Skeletal muscle tissue (tissue), 4 donors: ENCODE results near the gene C3orf18. TPM values are rescaled to one million over a fixed set of nuclear protein-coding genes. Genes with fewer than 3 reads are reported as not detected.

Source experiments
- H3K27ac ChIP-seq: one replicate; pipeline ENCODE4 v1.7.0; 2013; ENCODE audit warnings: mild to moderate bottlenecking, low read depth, low read length, inconsistent platforms
- H3K27me3 ChIP-seq, 3 donors: one replicate each; pipeline ENCODE4 v1.7.0; 2013; ENCODE audit warnings: low read length in 3 of 3; ENCODE audit not compliant: control insufficient read depth in 3 of 3, insufficient read depth in 3 of 3
- H3K36me3 ChIP-seq, 3 donors: one replicate each; pipeline ENCODE4 v1.7.0; 2013; ENCODE audit warnings: low read length in 3 of 3; ENCODE audit not compliant: control insufficient read depth in 3 of 3, insufficient read depth in 3 of 3
- H3K4me1 ChIP-seq, 3 donors: one replicate each; pipeline ENCODE4 v1.7.0; 2013; ENCODE audit warnings: low read length in 3 of 3, mild to moderate bottlenecking in 3 of 3; ENCODE audit not compliant: control insufficient read depth in 3 of 3, insufficient read depth in 3 of 3
- H3K4me3 ChIP-seq, 3 donors: one replicate each; pipeline ENCODE4 v1.7.0; 2013; ENCODE audit warnings: low read length in 3 of 3
- H3K9ac ChIP-seq, 3 donors: one replicate each; pipeline ENCODE4 v1.7.0; 2013; ENCODE audit warnings: low read length in 3 of 3, mild to moderate bottlenecking in 3 of 3, moderate library complexity in 2 of 3, low read depth in 1 of 3
- H3K9me3 ChIP-seq, 3 donors: one replicate each; pipeline ENCODE4 v1.7.0; 2013; ENCODE audit warnings: low read length in 3 of 3; ENCODE audit not compliant: control insufficient read depth in 3 of 3
- total RNA-seq: library from RNA; depleted of rRNA; stranded (reverse); fragments of >200 nt; gene quantifications from one replicate; pipeline ENCODE4 v1.2.3, GENCODE V29; 2014
- donor health status: Osteomylitis.

Gene C3orf18
- total RNA-seq, 1 donor from 2014 or later: 11.5 TPM

- peaks cover 0 to 3% (median 0%) of the 10 kb centered on the region in 3 donors for H3K27me3 ChIP-seq
- H3K9me3 ChIP-seq: no peaks in the 10 kb centered on the region
- peaks cover 0 to 2% (median 0%) of the 10 kb centered on the region in 3 donors for H3K4me1 ChIP-seq
- H3K27ac ChIP-seq: no peak overlapping the region
- no peak overlapping the region for H3K4me3 ChIP-seq
- no peak overlapping the region for H3K9ac ChIP-seq
- H3K36me3 ChIP-seq: peaks cover 0 to 9% (median 4%) of the 10 kb centered on the region in 3 donors
Observed at GRCh38 chr3:50557106-50557505, 10.4 kb downstream of the C3orf18 start.

- Histone ChIP-seq H3K27ac (no peak overlapping the region), H3K27me3 (peaks cover 0 to 3% (median 0%) of the 10 kb centered on the region in 3 donors), H3K9me3 (no peaks in the 10 kb centered on the region), H3K9ac (no peak overlapping the region), H3K4me3 (no peak overlapping the region), H3K4me1 (no peaks in the 10 kb centered on the region), H3K36me3 (peaks cover 0 to 3% (median 0%) of the 10 kb centered on the region in 3 donors)
Observed at GRCh38 chr3:50554553-50554952, 13.0 kb downstream of the C3orf18 start.

DNA sequence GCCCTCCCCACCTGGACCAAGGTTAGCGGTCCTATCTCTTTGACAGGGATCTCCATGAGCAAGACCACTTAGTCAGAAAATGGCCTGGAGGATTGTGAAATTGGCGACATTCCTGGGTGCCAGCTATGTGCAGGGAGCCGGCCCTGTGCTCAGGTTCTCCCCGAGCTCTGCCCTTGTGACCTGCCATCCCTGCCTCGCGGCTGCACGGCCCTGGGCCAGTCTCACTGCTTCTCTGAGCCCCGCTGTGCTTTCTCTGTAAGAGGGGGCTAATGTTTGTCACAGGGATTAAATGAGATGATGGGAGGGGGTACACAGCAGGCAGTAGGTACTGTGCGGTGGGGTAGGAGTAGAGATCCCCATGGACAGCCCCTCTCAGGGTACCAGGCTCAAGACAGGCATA lies 14.9 kb downstream of the C3orf18 start:
- Histone ChIP-seq H3K36me3 (no peaks in the 10 kb centered on the region), H3K4me1 (no peaks in the 10 kb centered on the region), H3K4me3 (no peak overlapping the region), H3K27ac (no peak overlapping the region), H3K9me3 (no peaks in the 10 kb centered on the region), H3K27me3 (peaks cover 0 to 3% (median 0%) of the 10 kb centered on the region in 3 donors), H3K9ac (no peak overlapping the region)

DNA sequence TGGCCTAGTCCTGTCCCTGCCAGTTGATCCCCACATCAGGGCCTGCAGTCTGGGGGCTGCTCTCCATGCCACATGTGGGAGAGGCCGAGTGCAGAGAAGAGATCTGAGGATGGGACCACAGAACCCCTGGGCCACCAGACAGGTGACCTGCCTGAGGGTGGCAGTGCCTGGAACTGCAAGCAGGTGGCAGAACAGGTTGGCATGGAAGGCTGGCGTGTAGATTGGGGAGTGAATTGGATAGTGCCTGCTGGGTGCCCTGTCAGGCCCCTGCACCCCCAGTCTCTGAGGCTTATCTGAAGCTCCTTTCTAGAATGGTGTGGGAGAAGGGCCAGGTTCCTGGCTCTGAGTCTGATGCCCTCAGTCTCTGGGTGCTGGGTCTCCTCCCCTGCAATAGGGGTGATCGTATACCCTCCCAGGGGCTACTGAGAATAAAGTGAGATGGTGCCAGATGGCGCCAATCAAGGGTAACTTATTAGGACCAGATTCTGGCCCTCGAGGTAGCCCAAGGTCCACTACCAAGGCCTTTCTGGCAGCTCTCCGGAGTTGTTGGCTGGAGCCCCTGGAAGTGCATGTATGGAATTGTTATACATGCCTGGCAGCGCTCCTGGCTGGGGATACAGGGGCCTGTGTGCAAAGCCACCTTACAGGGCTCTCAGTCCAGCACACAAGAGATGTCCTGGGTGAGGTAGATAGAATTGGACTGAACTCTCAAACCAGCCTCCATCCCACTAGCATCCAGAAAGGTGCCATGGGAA lies 15.7 kb downstream of the C3orf18 start:
- Histone ChIP-seq H3K4me1 (no peaks in the 10 kb centered on the region), H3K36me3 (no peaks in the 10 kb centered on the region), H3K4me3 (no peak overlapping the region), H3K27ac (no peak overlapping the region), H3K9me3 (no peaks in the 10 kb centered on the region), H3K27me3 (peaks cover 0 to 3% (median 0%) of the 10 kb centered on the region in 3 donors), H3K9ac (no peak overlapping the region)

- H3K27me3 ChIP-seq: peaks cover 0 to 3% (median 0%) of the 10 kb centered on the region in 3 donors
- H3K36me3 ChIP-seq: no peaks in the 10 kb centered on the region
- no peak overlapping the region for H3K27ac ChIP-seq
- H3K4me1 ChIP-seq: no peaks in the 10 kb centered on the region
- no peak overlapping the region for H3K9ac ChIP-seq
- H3K9me3 ChIP-seq: no peaks in the 10 kb centered on the region
- no peak overlapping the region for H3K4me3 ChIP-seq
Observed at GRCh38 chr3:50551054-50551659, 16.4 kb downstream of the C3orf18 start.

DNA sequence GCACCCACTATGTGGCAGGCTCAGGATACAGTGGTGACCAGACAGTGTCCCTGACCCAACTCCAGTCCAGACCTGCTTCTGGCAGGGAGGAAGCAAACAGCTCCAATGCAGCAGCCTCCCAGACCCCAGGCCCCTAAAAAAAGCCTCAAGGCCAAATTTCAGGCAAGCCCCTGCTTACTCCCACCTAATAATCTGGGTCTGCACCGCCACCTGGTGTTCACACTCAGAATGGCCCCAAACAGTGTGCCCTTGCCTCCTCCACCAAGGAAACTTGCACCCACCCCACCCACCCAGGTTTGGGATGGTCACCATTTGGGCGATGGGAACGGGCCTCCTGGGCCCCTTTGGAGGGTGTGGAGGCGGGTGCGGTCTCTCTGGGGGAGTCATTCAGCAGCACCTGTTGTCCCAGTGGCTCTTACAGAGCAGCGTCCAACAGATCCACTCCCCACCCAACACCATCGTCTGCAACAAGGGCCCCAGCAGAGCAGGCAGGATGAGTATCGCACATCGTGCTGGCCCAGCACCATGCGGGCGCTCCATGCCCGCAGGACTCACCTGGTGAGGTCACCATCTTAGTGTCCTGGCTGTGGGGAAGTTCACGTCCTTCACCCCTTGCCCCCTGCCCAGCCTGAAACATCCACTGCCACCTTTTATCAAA lies 17.3 kb downstream of the C3orf18 start:
- Histone ChIP-seq H3K36me3 (no peaks in the 10 kb centered on the region), H3K9me3 (no peaks in the 10 kb centered on the region), H3K27me3 (peaks cover 0 to 3% (median 0%) of the 10 kb centered on the region in 3 donors), H3K4me1 (no peaks in the 10 kb centered on the region), H3K27ac (no peak overlapping the region), H3K9ac (no peak overlapping the region), H3K4me3 (no peak overlapping the region)

GRCh38 chr3:50549226-50549625 lies 18.3 kb downstream of the C3orf18 start:
- Histone ChIP-seq H3K27ac (no peak overlapping the region), H3K4me3 (no peak overlapping the region), H3K9me3 (no peaks in the 10 kb centered on the region), H3K4me1 (no peaks in the 10 kb centered on the region), H3K36me3 (no peaks in the 10 kb centered on the region), H3K27me3 (peaks cover 0 to 3% (median 0%) of the 10 kb centered on the region in 3 donors), H3K9ac (no peak overlapping the region)

GRCh38 chr3:50545781-50546180 lies 21.8 kb downstream of the C3orf18 start:
- Histone ChIP-seq H3K27me3 (no peaks in the 10 kb centered on the region), H3K9me3 (no peaks in the 10 kb centered on the region), H3K4me3 (no peak overlapping the region), H3K36me3 (no peaks in the 10 kb centered on the region), H3K9ac (peak overlapping the region in 1 of 3 donors; percentile 14), H3K4me1 (no peaks in the 10 kb centered on the region), H3K27ac (no peak overlapping the region)

GRCh38 chr3:50542177-50543034 lies 25.1 kb downstream of the C3orf18 start:
- Histone ChIP-seq H3K4me1 (no peaks in the 10 kb centered on the region), H3K4me3 (no peak overlapping the region), H3K9me3 (no peaks in the 10 kb centered on the region), H3K36me3 (no peaks in the 10 kb centered on the region), H3K27me3 (no peaks in the 10 kb centered on the region), H3K27ac (no peak overlapping the region), H3K9ac (no peak overlapping the region)
